Endothelial cell of umbilical vein (primary cell): ENCODE data around the gene NRXN3. TPM values are rescaled to one million over a fixed set of nuclear protein-coding genes. Genes with fewer than 3 reads are reported as not detected.

Experiments used
- BruUV-seq: library from RNA; stranded (reverse); fragments of 400-500 nt; replicated peaks from 2 replicates; lab custom pipeline; 2021; lab: Mats Ljungman, UMichigan
- CTCF ChIA-PET: fragments of 300-600, 350-600 bp; sonication (Branson Sonifier 250); formaldehyde crosslinking; loops from one replicate; lab custom pipeline; 2021; ENCODE audit warnings: antibody characterized with exemption, inconsistent platforms; lab: Charles Lee
- POLR2A ChIA-PET: fragments of 300-600, 350-600 bp; sonication (Branson Sonifier 250); formaldehyde crosslinking; loops from one replicate; lab custom pipeline; 2021; ENCODE audit warnings: antibody characterized with exemption, inconsistent platforms; lab: Charles Lee
- DNase-seq: peaks from one replicate; pipeline ENCODE4 v3.0.0-alpha.2; 2011; ENCODE audit warnings: low read depth, low spot score
- FAIRE-seq: peaks from 2 replicates; lab custom pipeline; 2011; peaks lifted over from hg19 to GRCh38; lab: Jason Lieb, UNC
- H2AFZ ChIP-seq: 2 replicates; pipeline ENCODE4 v1.6.0; 2012; ENCODE audit warnings: low read depth, low read length, control low read depth, inconsistent platforms
- H3K27ac ChIP-seq: 2 replicates; pipeline ENCODE4 v1.5.1; 2011; ENCODE audit warnings: low read depth, mild to moderate bottlenecking, control low read depth, low read length, moderate library complexity; ENCODE audit not compliant: insufficient read depth
- H3K27me3 ChIP-seq, 2 experiments: 2 replicates each; pipeline versions ENCODE4 v1.6.0 to v1.6.1; 2011; ENCODE audit warnings: low read length in 2 of 2, mixed read lengths in 1 of 2; ENCODE audit not compliant: control insufficient read depth in 2 of 2, insufficient read depth in 2 of 2
- H3K36me3 ChIP-seq, 2 experiments: 2 replicates in 1 of 2; 3 replicates in 1 of 2; pipeline ENCODE4 v1.5.1; 2011; ENCODE audit warnings: low read length in 2 of 2, mild to moderate bottlenecking in 1 of 2, moderate library complexity in 1 of 2; ENCODE audit not compliant: control insufficient read depth in 2 of 2, insufficient read depth in 2 of 2; ENCODE audit errors: extremely low read depth in 1 of 2
- H3K4me1 ChIP-seq: 3 replicates; pipeline ENCODE4 v1.5.1; 2011; ENCODE audit warnings: mild to moderate bottlenecking, low read length; ENCODE audit not compliant: control insufficient read depth, insufficient read depth; ENCODE audit errors: extremely low read depth
- H3K4me2 ChIP-seq: 2 replicates; pipeline ENCODE4 v1.6.1; 2011; ENCODE audit warnings: low read length, control low read depth, mixed read lengths; ENCODE audit not compliant: insufficient read depth
- H3K4me3 ChIP-seq, 3 experiments: fragments of 200-600 bp in 1 of 3; sonication (generic), shearing (Covaris generic) in 1 of 3; replicated peaks in 1 of 3; 2 replicates each; pipeline ENCODE4 v1.5.1; 2011 to 2016; ENCODE audit warnings: control low read depth in 3 of 3, low read length in 3 of 3, mild to moderate bottlenecking in 2 of 3, inconsistent platforms in 1 of 3, low read depth in 1 of 3, moderate library complexity in 1 of 3; ENCODE audit not compliant: insufficient read depth in 1 of 3
- H3K79me2 ChIP-seq: 2 replicates; pipeline ENCODE4 v1.6.0; 2012; ENCODE audit warnings: low read length, inconsistent platforms; ENCODE audit not compliant: control insufficient read depth, insufficient read depth
- H3K9ac ChIP-seq: replicated peaks from 2 replicates; pipeline ENCODE3; 2011; ENCODE audit warnings: low read length, control low read depth; ENCODE audit not compliant: insufficient read depth; ENCODE audit errors: extremely low read depth
- H3K9me1 ChIP-seq: replicated peaks from 3 replicates; pipeline ENCODE4 v1.6.0; 2011; ENCODE audit warnings: mild to moderate bottlenecking, low read length; ENCODE audit not compliant: control insufficient read depth, insufficient read depth; ENCODE audit errors: extremely low read depth
- H3K9me3 ChIP-seq: replicated peaks from 2 replicates; pipeline ENCODE4 v1.5.1; 2012; ENCODE audit warnings: low read length, inconsistent platforms; ENCODE audit not compliant: control insufficient read depth, insufficient read depth
- H4K20me1 ChIP-seq: replicated peaks from 2 replicates; pipeline ENCODE3; 2011; ENCODE audit warnings: mild to moderate bottlenecking, low read length; ENCODE audit not compliant: control insufficient read depth, insufficient read depth; ENCODE audit errors: extremely low read depth
- CTCF ChIP-seq, 2 donors: IDR thresholded peaks; 1 replicate in 1 of 2; 2 replicates in 1 of 2; pipeline ENCODE4 v1.5.1; 2011; ENCODE audit warnings: low read length in 2 of 2, mild to moderate bottlenecking in 2 of 2, moderate library complexity in 2 of 2, control low read depth in 1 of 2, inconsistent platforms in 1 of 2, low read depth in 1 of 2; ENCODE audit not compliant: insufficient read depth in 1 of 2; ENCODE audit errors: extremely low read depth in 1 of 2
- EZH2 ChIP-seq: IDR thresholded peaks from 2 replicates; pipeline ENCODE4 v1.6.1; 2012; ENCODE audit warnings: borderline replicate concordance, low read depth, mild to moderate bottlenecking, moderate library complexity, low read length, inconsistent platforms; ENCODE audit not compliant: severe bottlenecking
- FOS ChIP-seq: IDR thresholded peaks from 2 replicates; pipeline ENCODE4 v1.6.1; 2011; ENCODE audit warnings: mild to moderate bottlenecking, low read length, moderate library complexity, borderline replicate concordance; ENCODE audit not compliant: insufficient read depth
- GATA2 ChIP-seq: IDR thresholded peaks from 2 replicates; pipeline ENCODE4 v1.7.0; 2011; ENCODE audit warnings: low read depth, mild to moderate bottlenecking, moderate library complexity, mixed read lengths, low read length; ENCODE audit not compliant: insufficient read length, insufficient read depth
- JUN ChIP-seq: IDR thresholded peaks from 2 replicates; pipeline ENCODE4 v1.6.1; 2011; ENCODE audit warnings: borderline replicate concordance, low read depth; ENCODE audit not compliant: insufficient read length, insufficient read depth
- MAX ChIP-seq: IDR thresholded peaks from 2 replicates; pipeline ENCODE4 v1.6.1; 2011; ENCODE audit not compliant: insufficient read depth, insufficient read length
- MYC ChIP-seq: IDR thresholded peaks from one replicate; pipeline ENCODE4 v1.6.1; 2011; ENCODE audit warnings: mild to moderate bottlenecking, low read depth, low read length
- POLR2A ChIP-seq: IDR thresholded peaks from 2 replicates; pipeline ENCODE4 v1.6.1; 2012; ENCODE audit warnings: low read depth, mild to moderate bottlenecking, control low read depth, low read length
- POLR2AphosphoS5 ChIP-seq: IDR thresholded peaks from 2 replicates; pipeline ENCODE4 v1.6.1; 2012; ENCODE audit warnings: low read depth, mild to moderate bottlenecking, control low read depth, low read length, moderate library complexity; ENCODE audit not compliant: insufficient read depth
- dilution Hi-C: fragments of 300-500 bp; cut with MboI; formaldehyde crosslinking; loops from one replicate; pipeline ENCODE4 v1.15.0; 2019; ENCODE audit warnings: low sequenced_read_pairs; ENCODE audit not compliant: extremely low pct_ligation_motif_present
- intact Hi-C: fragments of 100-400 bp; cut with micrococcal nuclease; formaldehyde crosslinking; loops from one replicate; pipeline ENCODE4 v1.10.0; 2022
- polyA plus RNA-seq, 4 experiments: library from polyadenylated mRNA; depleted of rRNA in 3 of 4; stranded (reverse) in 3 of 4; unstranded in 1 of 4; fragments of >200 nt; gene quantifications; 2 replicates each; pipeline versions ENCODE4 v1.2.1 to v1.2.3, GENCODE V29; 2011 to 2012; ENCODE audit warnings: missing spikeins in 1 of 4
- total RNA-seq: library from RNA; stranded (reverse); gene quantifications from 2 replicates; pipeline ENCODE4 v1.2.3, GENCODE V29; 2021

Gene NRXN3
- total and polyA plus RNA-seq, 2 donors (not counting 3 experiments of a cell fraction or from before 2014, with no cell fraction given), result 0.72 to 4.2 TPM

- intact Hi-C loops, result no loop called here
- no peak for TF ChIP-seq JUN
- no peak for TF ChIP-seq MYC
- no peak for TF ChIP-seq POLR2A
- TF ChIP-seq MAX, result no peak
- no peak for TF ChIP-seq FOS
- no peak for TF ChIP-seq POLR2AphosphoS5
- TF ChIP-seq GATA2, result no peak
- TF ChIP-seq CTCF (IDR thresholded peaks at IDR 0.05; ENCODE audit: extremely low read depth in 1 of 2, insufficient read depth in 1 of 2, low read depth in 1 of 2, low read length in 2 of 2), result no peak
- TF ChIP-seq EZH2, result no peak
- no peaks in the 10 kb centered on the region for H3K4me1 ChIP-seq
- dilution Hi-C loops, result no loop called here
- no peaks in the 10 kb centered on the region for H3K79me2 ChIP-seq
- no peaks in the 10 kb centered on the region for H4K20me1 ChIP-seq
- no peak overlapping the region for H3K4me3 ChIP-seq
- ChIA-PET CTCF (no interaction called here), POLR2A (no interaction called here)
- H3K36me3 ChIP-seq, result no peaks in the 10 kb centered on the region
- no peaks in the 10 kb centered on the region for H3K27me3 ChIP-seq
- no peaks in the 10 kb centered on the region for H3K9me3 ChIP-seq
- H2AFZ ChIP-seq, result no peak overlapping the region
- no peaks in the 10 kb centered on the region for H3K9me1 ChIP-seq
- no peak overlapping the region for H3K27ac ChIP-seq
- no peak for DNase-seq
- no TSS peak for BruUV-seq
- no peak for FAIRE-seq
- H3K9ac ChIP-seq, result no peak overlapping the region
- H3K4me2 ChIP-seq, result no peak overlapping the region
Measured at GRCh38 chr14:79466938-79467527, 1296.9 kb downstream of the NRXN3 start.
